Right atrium auricular region (tissue), 2 donors: ENCODE measurements around the gene DISC1. TPM values are rescaled to one million over a fixed set of nuclear protein-coding genes. Genes with fewer than 3 reads are reported as not detected.

ENCODE experiments used
- DNase-seq: peaks from one replicate; pipeline ENCODE4 v3.0.0-alpha.2; 2019; ENCODE audit warnings: low spot score
- H3K27ac ChIP-seq, 2 donors: fragments of 200-600 bp; sonication (generic); 1 replicate in 1 of 2; 2 replicates in 1 of 2; pipeline ENCODE4 v1.5.1; 2016 to 2019
- H3K27me3 ChIP-seq, 2 donors: fragments of 200-600 bp; sonication (generic); one replicate each; pipeline versions ENCODE4 v1.5.1 to v1.6.0; 2017 to 2019
- H3K36me3 ChIP-seq: fragments of 200-600 bp; sonication (generic); one replicate; pipeline ENCODE4 v1.5.1; 2016
- H3K4me1 ChIP-seq, 2 donors: fragments of 200-600 bp; sonication (generic); one replicate each; pipeline versions ENCODE4 v1.5.1 to v1.6.0; 2017 to 2019
- H3K4me3 ChIP-seq, 2 donors: fragments of 200-600 bp; sonication (generic); 1 replicate in 1 of 2; 2 replicates in 1 of 2; pipeline ENCODE4 v1.5.1; 2017 to 2019; ENCODE audit warnings: mild to moderate bottlenecking in 1 of 2, moderate library complexity in 1 of 2
- H3K9me3 ChIP-seq, 2 donors: fragments of 200-600 bp; sonication (generic); one replicate each; pipeline ENCODE4 v1.5.1; 2019
- CTCF ChIP-seq, 2 donors: fragments of 200-600 bp; sonication (generic); IDR thresholded peaks; one replicate each; pipeline ENCODE4 v1.5.1; 2019; ENCODE audit warnings: antibody characterized with exemption in 2 of 2
- total RNA-seq, 2 donors: library from RNA; depleted of rRNA; stranded (reverse); fragments of >200 nt; gene quantifications; one replicate each; pipeline ENCODE4 v1.1.0, GENCODE V29; 2016

DISC1 gene
- total RNA-seq, 2 donors from 2014 or later = 1.8 to 5.3 TPM

DNA sequence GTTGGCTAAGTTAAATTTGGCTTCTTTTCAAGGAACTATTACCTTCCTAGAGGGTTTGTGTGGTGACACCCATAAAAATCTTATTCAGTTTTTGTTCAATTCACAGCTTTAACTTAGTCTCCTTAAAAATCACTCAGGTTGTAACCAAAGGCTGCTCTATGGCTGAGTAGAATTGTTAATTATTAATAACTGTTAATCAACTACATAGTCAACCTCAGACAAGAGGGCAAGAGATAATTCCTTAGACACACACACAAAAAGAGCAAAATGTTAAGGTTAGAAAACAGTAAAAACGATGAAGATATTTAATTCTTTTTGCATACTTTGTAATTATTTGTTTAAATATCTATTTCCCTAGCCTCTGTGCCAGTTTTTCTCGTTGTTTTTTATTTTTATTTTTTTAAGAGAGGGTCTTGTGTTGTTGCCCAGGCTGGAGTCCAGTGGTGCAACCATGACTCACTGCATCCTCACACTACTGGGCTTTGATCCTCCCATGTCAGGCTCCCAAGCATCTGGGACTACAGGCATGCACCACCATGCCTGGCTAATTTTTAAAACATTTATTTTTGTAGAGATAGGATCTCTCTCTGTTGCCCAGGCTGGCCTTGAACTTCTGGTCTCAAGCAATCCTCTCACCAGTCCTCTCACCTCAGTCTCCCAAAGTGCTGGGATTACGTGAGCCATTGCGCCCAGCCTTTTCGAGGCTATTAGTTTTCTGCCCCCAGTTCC, 215.2 kb downstream of the DISC1 start:
- Histone ChIP-seq H3K4me3 (no peak overlapping the region), H3K4me1 (peaks cover 0 to 15% of the 10 kb centered on the region in 2 donors), H3K27ac (no peak overlapping the region), H3K27me3 (no peaks in the 10 kb centered on the region), H3K36me3 (no peaks in the 10 kb centered on the region), H3K9me3 (no peaks in the 10 kb centered on the region)
- no peak for TF ChIP-seq CTCF (IDR thresholded peaks at IDR 0.05)
- no peak for DNase-seq

- Histone ChIP-seq H3K36me3 (no peaks in the 10 kb centered on the region), H3K9me3 (no peaks in the 10 kb centered on the region), H3K27ac (no peak overlapping the region), H3K4me3 (no peak overlapping the region), H3K27me3 (no peaks in the 10 kb centered on the region), H3K4me1 (peaks cover 0 to 15% of the 10 kb centered on the region in 2 donors)
- DNase-seq = no peak
- no peak for TF ChIP-seq CTCF (IDR thresholded peaks at IDR 0.05)
Observed at GRCh38 chr1:231842441-231842840, 215.9 kb downstream of the DISC1 start.

- H3K27ac ChIP-seq = peak overlapping the region in 1 of 2 donors; percentile 26
- no peaks in the 10 kb centered on the region for H3K9me3 ChIP-seq
- H3K36me3 ChIP-seq = no peaks in the 10 kb centered on the region
- H3K27me3 ChIP-seq = no peaks in the 10 kb centered on the region
- DNase-seq = no peak
- peaks cover 0 to 33% of the 10 kb centered on the region in 2 donors for H3K4me1 ChIP-seq
- peak overlapping the region in 1 of 2 donors; percentile 8 for H3K4me3 ChIP-seq
- TF ChIP-seq CTCF (IDR thresholded peaks at IDR 0.05) = no peak
Observed at GRCh38 chr1:231844986-231845502, 218.5 kb downstream of the DISC1 start.

GRCh38 chr1:231847612-231848397, 221.2 kb downstream of the DISC1 start:
- DNase-seq = no peak
- no peaks in the 10 kb centered on the region for H3K27me3 ChIP-seq
- H3K4me1 ChIP-seq = peaks cover 0 to 47% of the 10 kb centered on the region in 2 donors
- no peaks in the 10 kb centered on the region for H3K9me3 ChIP-seq
- H3K36me3 ChIP-seq = no peaks in the 10 kb centered on the region
- peak overlapping the region; percentile 6 to 65 for H3K27ac ChIP-seq
- no peak for TF ChIP-seq CTCF (IDR thresholded peaks at IDR 0.05)
- H3K4me3 ChIP-seq = peak overlapping the region in 1 of 2 donors; percentile 26

- no peaks in the 10 kb centered on the region for H3K36me3 ChIP-seq
- no peak for TF ChIP-seq CTCF (IDR thresholded peaks at IDR 0.05)
- DNase-seq = no peak
- H3K4me3 ChIP-seq = no peak overlapping the region
- H3K9me3 ChIP-seq = no peaks in the 10 kb centered on the region
- H3K4me1 ChIP-seq = peaks cover 0 to 49% of the 10 kb centered on the region in 2 donors
- peak overlapping the region; percentile 14 to 60 for H3K27ac ChIP-seq
- no peaks in the 10 kb centered on the region for H3K27me3 ChIP-seq
Observed at GRCh38 chr1:231849981-231850380, 223.4 kb downstream of the DISC1 start.
